GM23248 (cell line): Measurements from ENCODE around the gene P4HTM. TPM values are rescaled to one million over a fixed set of nuclear protein-coding genes. Genes with fewer than 3 reads are reported as not detected.
"Not testable (repeated sequence)": the region's sequence is repeated elsewhere in the genome, so short reads cannot be mapped to it uniquely, and the experiment has no call there.

ENCODE experiments used
- DNase-seq: peaks from one replicate; pipeline ENCODE4 v3.0.0-alpha.2; 2015
- H2AFZ ChIP-seq: fragments of 200-600 bp; sonication (generic); 2 replicates; pipeline ENCODE4 v1.6.1; 2016; ENCODE audit warnings: antibody characterized with exemption
- H3F3A ChIP-seq: fragments of 200-600 bp; sonication (generic); 2 replicates; pipeline ENCODE4 v1.6.1; 2016; ENCODE audit warnings: mild to moderate bottlenecking, antibody characterized with exemption, mixed run types; ENCODE audit not compliant: insufficient read depth
- H3K27ac ChIP-seq: fragments of 200-600 bp; sonication (generic); 2 replicates; pipeline ENCODE4 v1.5.1; 2016; ENCODE audit warnings: mild to moderate bottlenecking
- H3K27me3 ChIP-seq: fragments of 200-600 bp; sonication (generic); replicated peaks from 2 replicates; pipeline ENCODE4 v1.6.1; 2016; ENCODE audit warnings: mild to moderate bottlenecking; ENCODE audit not compliant: insufficient read depth
- H3K36me3 ChIP-seq: fragments of 200-600 bp; sonication (generic); 2 replicates; pipeline ENCODE4 v1.6.1; 2016; ENCODE audit warnings: low read depth, mild to moderate bottlenecking
- H3K4me1 ChIP-seq: fragments of 200-600 bp; sonication (generic); 2 replicates; pipeline ENCODE4 v1.6.1; 2016; ENCODE audit warnings: mild to moderate bottlenecking; ENCODE audit not compliant: insufficient read depth
- H3K4me2 ChIP-seq: fragments of 200-600 bp; sonication (generic); one replicate; pipeline ENCODE4 v1.6.1; 2016; ENCODE audit warnings: mild to moderate bottlenecking; ENCODE audit not compliant: unreplicated experiment
- H3K4me3 ChIP-seq: fragments of 200-600 bp; sonication (generic); 2 replicates; pipeline ENCODE4 v1.5.1; 2016; ENCODE audit warnings: mild to moderate bottlenecking
- H3K79me2 ChIP-seq: fragments of 200-600 bp; sonication (generic); 2 replicates; pipeline ENCODE4 v1.6.1; 2016; ENCODE audit warnings: mild to moderate bottlenecking; ENCODE audit not compliant: insufficient read depth
- H3K9ac ChIP-seq: fragments of 200-600 bp; sonication (generic); 2 replicates; pipeline ENCODE4 v1.6.1; 2016; ENCODE audit warnings: mild to moderate bottlenecking
- H3K9me2 ChIP-seq: fragments of 200-600 bp; sonication (generic); 2 replicates; pipeline ENCODE4 v1.6.1; 2016; ENCODE audit warnings: mixed run types, mild to moderate bottlenecking, moderate library complexity; ENCODE audit not compliant: insufficient read depth
- H3K9me3 ChIP-seq: fragments of 200-600 bp; sonication (generic); one replicate; pipeline ENCODE4 v1.6.1; 2017; ENCODE audit warnings: low read depth
- H4K20me1 ChIP-seq: fragments of 200-600 bp; sonication (generic); 2 replicates; pipeline ENCODE4 v1.6.0; 2016; ENCODE audit not compliant: insufficient read depth
- EZH2 ChIP-seq: fragments of 200-600 bp; sonication (generic); IDR thresholded peaks from 2 replicates; pipeline ENCODE4 v1.6.1; 2018; ENCODE audit warnings: antibody characterized with exemption, mild to moderate bottlenecking; ENCODE audit not compliant: insufficient read depth, poor library complexity, severe bottlenecking
- EZH2phosphoT487 ChIP-seq: fragments of 200-600 bp; sonication (generic); IDR thresholded peaks from 2 replicates; pipeline ENCODE4 v1.6.1; 2018; ENCODE audit warnings: antibody characterized with exemption, moderate library complexity, mild to moderate bottlenecking, low read depth; ENCODE audit not compliant: insufficient read depth
- WGBS, 2 experiments: methylation state at CpG; one replicate each; pipeline ENCODE4 v1.1.6; 2015 to 2017; ENCODE audit warnings: low lambda C conversion rate in 2 of 2, low coverage in 1 of 2; ENCODE audit errors: missing lambda C conversion rate in 2 of 2; 5-methylcytosine and 5-hydroxymethylcytosine counted together
- in situ Hi-C: fragments of 300-500 bp; cut with MboI; formaldehyde crosslinking; loops from 2 replicates; pipeline ENCODE4 v1.15.0; 2020
- polyA plus RNA-seq: library from polyadenylated mRNA; unstranded; fragments of >200 nt; fragmentation: Nextera tagmentation; extraction: Ambion mirVana; gene quantifications from 2 replicates; pipeline ENCODE4 v1.2.1, GENCODE V29; 2016
- total RNA-seq: library from RNA; depleted of rRNA; stranded (reverse); fragments of >200 nt; shearing (Covaris generic); gene quantifications from 2 replicates; pipeline ENCODE4 v1.2.3, GENCODE V29; 2014

P4HTM gene
- total and polyA plus RNA-seq, 2 experiments from 2014 or later: 29.7 to 53.6 TPM

GRCh38 chr3:49007771-49008528, 17.9 kb downstream of the P4HTM start:
- Histone ChIP-seq H4K20me1 (no peaks in the 10 kb centered on the region), H3K9ac (peak overlapping the region; percentile 95), H2AFZ (peak overlapping the region; percentile 82), H3K79me2 (peaks cover 66% of the 10 kb centered on the region), H3K9me3 (no peaks in the 10 kb centered on the region), H3K27me3 (no peaks in the 10 kb centered on the region), H3K27ac (peak overlapping the region; percentile 94), H3K9me2 (no peaks in the 10 kb centered on the region), H3K4me1 (0 out of 2 replicates have a peak, but pooled peaks cover 11% of the 10 kb centered on the region), H3F3A (peaks cover 5% of the 10 kb centered on the region; the same call in 1 of the 2 replicates), H3K4me2 (peak overlapping the region; percentile 85), H3K4me3 (peak overlapping the region; percentile 80), H3K36me3 (no peaks in the 10 kb centered on the region)
- peak; percentile 92 for DNase-seq
- TF ChIP-seq EZH2 (no peak), EZH2phosphoT487 (no peak)
- WGBS, 2 experiments: 16 to 50% methylated on average over 11 to 40 of the region's 41 CpGs
- in situ Hi-C loops: no loop called here

GRCh38 chr3:49008627-49009026, 18.6 kb downstream of the P4HTM start:
- WGBS, 2 experiments: 76 to 83% methylated on average over 5 of the region's 5 CpGs
- Histone ChIP-seq H3K9ac (peak overlapping the region; percentile 95), H3K79me2 (peaks cover 73% of the 10 kb centered on the region), H3K4me2 (peak overlapping the region; percentile 85), H3K4me3 (peak overlapping the region; percentile 80), H3K4me1 (0 out of 2 replicates have a peak, but pooled peaks cover 11% of the 10 kb centered on the region), H3K27ac (peak overlapping the region; percentile 94)
- H3K9me3 ChIP-seq, H4K20me1 ChIP-seq, H3K27me3 ChIP-seq, H3K9me2 ChIP-seq, H3F3A ChIP-seq, H3K36me3 ChIP-seq, H2AFZ ChIP-seq, in situ Hi-C loops, DNase-seq: not testable (repeated sequence)

GRCh38 chr3:49009396-49009795, 19.4 kb downstream of the P4HTM start:
- H3K79me2 ChIP-seq: peaks cover 80% of the 10 kb centered on the region
- in situ Hi-C loops: no loop called here
- no peak overlapping the region for H3K27ac ChIP-seq
- H2AFZ ChIP-seq: no peak overlapping the region
- H4K20me1 ChIP-seq: no peaks in the 10 kb centered on the region
- TF ChIP-seq EZH2 (no peak), EZH2phosphoT487 (no peak)
- no peaks in the 10 kb centered on the region; the same call in 1 of the 2 replicates for H3K36me3 ChIP-seq
- no peak for DNase-seq
- H3K27me3 ChIP-seq: no peaks in the 10 kb centered on the region
- H3F3A ChIP-seq: peaks cover 5% of the 10 kb centered on the region; the same call in 1 of the 2 replicates
- H3K4me3 ChIP-seq: no peak overlapping the region
- no peaks in the 10 kb centered on the region for H3K9me3 ChIP-seq
- H3K4me1 ChIP-seq: 0 out of 2 replicates have a peak, but pooled peaks cover 11% of the 10 kb centered on the region
- H3K9ac ChIP-seq: no peak overlapping the region
- 92 to 94% methylated on average over 3 of the region's 3 CpGs for WGBS, 2 experiments
- no peak overlapping the region for H3K4me2 ChIP-seq
- no peaks in the 10 kb centered on the region for H3K9me2 ChIP-seq

GRCh38 chr3:49012441-49013017, 22.5 kb downstream of the P4HTM start:
- in situ Hi-C loops: no loop called here
- peaks cover 77% of the 10 kb centered on the region for H3K79me2 ChIP-seq
- no peak overlapping the region for H2AFZ ChIP-seq
- H3K9me2 ChIP-seq: no peaks in the 10 kb centered on the region
- WGBS, 2 experiments: 60 to 61% methylated on average over 17 of the region's 17 CpGs
- TF ChIP-seq EZH2: no peak
- no peak for TF ChIP-seq EZH2phosphoT487
- H3K4me2 ChIP-seq: no peak overlapping the region
- no peaks in the 10 kb centered on the region for H3K27me3 ChIP-seq
- no peak overlapping the region for H3K9ac ChIP-seq
- no peak overlapping the region for H3K27ac ChIP-seq
- no peaks in the 10 kb centered on the region for H3K9me3 ChIP-seq
- peaks cover 15% of the 10 kb centered on the region for H3F3A ChIP-seq
- no peak for DNase-seq
- no peak overlapping the region for H3K4me3 ChIP-seq
- peaks cover 11% of the 10 kb centered on the region; the same call in 1 of the 2 replicates for H3K36me3 ChIP-seq
- H3K4me1 ChIP-seq: 0 out of 2 replicates have a peak, but pooled peaks cover 7% of the 10 kb centered on the region
- H4K20me1 ChIP-seq: no peaks in the 10 kb centered on the region
